ENCODE results near the gene STAC3.

The STAC3 gene

DNA sequence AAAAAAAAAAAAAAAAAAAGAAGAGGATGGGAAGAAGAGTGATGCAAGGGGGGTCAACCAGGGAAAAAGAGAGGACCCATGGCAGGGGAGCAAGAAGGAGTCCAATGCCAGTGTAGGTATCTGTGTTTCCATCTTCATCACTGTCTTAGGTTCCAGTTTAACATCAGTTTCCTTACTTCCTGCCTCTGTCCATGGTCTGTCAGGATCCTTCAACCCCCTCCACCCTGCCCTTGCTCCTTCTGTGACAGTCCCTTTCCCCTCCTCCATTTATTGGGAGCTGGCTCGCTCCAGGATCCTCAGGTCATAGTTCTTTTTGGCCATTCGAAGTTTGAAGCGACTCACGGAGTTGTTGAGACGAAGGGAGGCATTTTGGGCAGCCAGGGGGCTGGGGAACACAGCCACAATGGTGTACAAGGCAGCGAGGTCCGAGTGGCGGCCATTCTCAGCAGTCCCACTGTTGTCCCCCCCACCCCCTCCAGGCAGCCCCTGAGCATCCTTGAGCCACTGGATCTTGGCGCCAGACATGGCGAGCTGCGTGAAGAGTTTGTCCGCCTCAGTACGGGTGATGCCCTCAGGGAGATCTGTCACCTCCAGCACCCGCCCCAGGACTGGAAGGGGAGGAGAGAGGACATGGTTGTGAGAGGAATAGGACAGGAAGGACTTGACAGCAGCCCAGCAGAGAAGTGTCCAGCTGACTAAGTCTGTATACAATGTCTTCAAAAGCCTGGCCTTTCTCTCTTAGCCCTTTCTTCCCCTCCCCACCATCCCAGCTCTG, 3.7 kb upstream of the STAC3 start:
- no peak for DNase-seq

DNA sequence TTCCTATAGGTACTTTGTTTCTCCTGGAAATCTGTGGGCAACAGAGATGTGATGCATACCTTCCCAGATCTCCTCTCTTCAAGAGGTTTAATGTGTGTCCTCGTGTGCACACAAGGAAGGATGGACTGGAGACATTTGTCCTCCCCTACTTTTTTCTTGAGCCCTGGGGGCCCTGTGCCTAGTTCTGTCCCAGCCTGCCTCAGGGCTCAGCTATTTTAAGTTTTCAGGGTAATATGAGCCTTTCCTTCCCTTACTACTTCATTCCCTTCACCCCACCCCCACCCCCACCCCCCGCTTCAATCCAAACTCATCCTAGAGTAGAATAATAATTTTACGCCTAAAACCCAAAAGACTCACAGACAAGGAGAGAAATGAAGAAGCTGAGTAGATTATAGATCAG, 446 bp downstream of the STAC3 start:
- DNase-seq: no peak

DNA sequence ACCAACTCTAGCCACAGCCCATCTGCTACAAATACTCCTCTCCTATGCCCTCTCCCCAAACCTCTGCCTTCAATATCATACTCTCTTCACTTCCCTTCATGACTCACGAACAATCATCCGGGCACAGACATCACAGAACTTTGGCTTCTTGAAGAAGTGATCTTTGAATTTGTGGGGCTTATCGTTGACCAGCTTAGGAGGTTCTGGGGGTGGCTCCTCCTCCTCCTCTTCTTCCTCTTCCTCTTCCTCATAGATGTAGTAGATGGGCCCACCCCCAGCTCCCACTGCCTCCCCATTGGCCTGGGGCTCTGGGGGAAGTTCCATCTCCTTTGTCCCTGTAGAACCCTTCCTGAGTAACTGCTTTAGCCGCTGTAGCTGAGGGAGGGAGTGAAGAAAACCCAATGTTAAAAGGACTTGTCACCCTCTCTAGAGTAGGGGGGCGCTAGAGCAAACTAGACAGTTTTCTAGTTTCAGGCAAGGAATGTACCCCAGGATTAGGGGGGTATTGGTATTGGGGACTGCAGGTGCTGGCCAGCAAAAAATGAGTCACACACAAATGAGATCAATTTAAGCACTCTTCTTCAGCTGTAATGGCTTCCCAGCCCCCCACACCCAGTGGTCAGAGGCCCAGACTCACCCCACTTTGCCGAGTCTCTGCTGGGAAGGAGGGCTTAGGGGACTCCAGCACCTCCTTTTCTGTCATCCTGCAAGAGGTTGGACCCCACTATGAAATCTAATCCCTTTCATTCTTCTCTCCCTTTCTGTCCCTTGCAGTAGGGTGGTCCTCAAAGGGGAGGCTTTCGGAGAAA, 1.8 kb downstream of the STAC3 start:
- DNase-seq: no peak

DNA sequence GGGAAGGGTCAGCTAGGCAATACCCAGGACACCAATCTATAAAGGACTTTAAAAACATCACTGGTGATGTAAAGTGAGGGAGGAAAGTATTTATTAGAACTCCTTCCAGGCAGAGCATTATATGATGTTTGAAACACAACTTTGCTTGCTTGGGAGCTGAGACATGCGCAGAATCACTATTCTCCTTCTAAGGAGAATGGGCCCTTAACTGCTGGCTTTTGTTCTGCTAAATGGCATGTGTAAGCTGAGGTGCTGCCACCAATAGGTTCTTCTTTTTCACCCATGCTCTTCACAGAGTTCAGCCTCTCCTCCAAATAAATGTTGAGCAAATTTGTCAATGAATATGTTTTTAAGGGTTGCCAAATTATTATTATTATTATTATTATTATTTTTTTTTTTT, 3.9 kb downstream of the STAC3 start:
- DNase-seq: no peak

DNA sequence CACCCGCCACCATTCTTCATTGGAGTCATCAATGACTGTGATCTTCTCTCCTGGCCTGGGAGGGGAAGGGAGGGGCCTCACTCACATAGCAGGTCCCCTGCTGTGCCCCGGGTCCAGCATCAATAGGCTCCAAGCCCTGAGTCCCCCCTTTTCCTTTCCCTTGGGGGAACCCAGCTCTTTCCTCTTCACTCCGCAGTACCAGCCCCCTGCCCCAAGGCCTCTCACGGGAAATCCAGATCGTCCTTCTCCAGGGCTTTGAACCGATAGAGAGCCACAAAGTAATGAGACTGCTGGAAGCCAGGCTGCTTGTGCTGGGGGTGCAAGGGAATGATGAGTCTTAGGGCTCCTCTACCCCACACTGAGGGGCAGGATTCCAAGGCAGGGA, 6.7 kb downstream of the STAC3 start:
- no peak for DNase-seq

DNA sequence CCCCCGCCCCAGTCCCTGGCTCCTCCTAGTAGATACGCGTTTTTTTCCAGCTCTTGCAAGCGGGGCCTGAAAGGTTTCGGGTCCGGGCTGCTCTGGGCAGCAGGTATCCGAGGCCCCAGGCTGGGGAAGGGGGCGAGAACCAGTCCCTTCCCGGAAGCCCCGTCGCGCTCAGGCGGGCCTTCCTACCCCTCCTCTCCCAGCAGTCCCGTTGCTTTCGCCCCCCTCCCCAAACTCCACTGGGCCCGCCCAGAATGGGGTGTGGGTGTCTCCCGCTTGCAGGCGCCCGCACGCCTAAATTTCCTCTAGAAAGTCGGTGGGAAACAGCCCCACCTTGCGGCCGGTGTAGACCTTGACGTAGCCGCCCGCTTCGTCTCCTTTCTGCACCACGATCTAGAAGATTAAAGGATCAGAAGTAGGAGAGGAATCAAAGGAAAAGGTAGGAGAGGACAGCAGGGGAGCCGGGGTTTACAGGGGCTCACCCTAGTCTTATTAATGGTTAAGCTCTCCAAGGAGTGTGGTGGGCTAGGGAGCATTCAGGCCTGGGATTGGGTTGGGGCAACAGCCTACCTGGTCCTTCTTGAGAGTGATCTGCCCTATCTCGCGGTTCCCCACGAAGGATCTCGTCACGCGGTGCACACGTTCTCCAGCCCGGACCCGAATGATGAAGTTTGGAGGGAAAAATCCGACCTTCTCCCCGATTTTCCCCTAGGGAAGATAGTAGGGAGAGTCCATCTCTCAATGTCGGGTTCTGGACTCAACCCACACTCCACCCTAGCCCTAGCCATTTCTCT, 7.3 kb downstream of the STAC3 start:
- peak; percentile 87 for DNase-seq

DNA sequence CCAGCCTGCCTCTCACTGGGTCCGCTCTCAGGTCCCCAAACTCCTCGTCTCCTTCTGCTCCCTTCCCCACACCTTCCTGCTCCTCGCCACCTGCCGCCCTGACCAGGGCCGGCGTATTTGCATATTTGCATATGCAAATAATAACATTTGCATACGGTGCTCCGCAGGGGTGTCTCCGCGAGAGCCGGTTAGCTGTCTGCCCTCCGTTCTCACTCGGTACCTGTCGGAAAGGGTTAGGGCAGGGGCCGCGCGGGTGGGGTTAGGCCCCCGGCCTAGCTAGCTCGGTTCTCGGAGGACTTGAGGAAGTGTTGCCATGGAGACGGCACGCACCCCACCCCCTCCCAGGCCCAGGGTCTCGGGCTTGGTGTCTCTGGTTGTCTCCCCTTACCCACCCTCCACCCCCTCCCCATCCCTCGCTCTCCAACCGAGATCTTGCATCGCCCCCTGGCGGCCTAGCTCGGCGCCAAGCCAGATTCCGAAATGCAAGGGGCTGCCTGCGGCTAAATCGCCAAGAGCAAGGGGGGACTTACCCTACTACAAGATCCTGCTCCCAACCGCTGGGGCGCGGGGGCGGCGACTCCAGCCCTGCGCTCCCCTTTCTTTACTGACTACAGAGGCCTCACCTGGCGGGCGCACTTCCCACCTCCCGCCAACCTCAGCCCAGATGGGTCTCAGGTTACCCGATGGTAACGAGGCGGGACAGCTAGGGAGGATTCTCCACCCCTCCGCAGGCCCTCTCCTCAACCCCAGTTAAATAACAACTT, 8.1 kb downstream of the STAC3 start:
- DNase-seq: peak; percentile 76

DNA sequence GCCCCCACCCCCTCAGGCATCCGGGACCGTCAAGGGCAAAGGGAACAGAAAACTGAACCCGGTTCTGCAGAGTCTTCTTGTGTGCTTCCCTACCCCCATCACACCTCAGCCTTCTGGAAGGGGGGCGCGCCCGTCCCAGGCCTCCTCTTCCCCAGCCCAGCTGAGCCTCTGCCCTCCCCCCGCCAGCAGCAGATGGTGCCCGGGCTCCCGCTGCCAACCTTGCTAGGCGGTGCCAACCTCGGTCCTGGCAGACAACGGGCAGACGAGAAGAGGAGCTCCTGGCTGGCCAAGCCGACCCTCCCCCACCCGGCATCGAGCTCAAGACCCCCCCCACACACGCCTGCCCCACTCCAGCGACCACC, 8.7 kb downstream of the STAC3 start:
- DNase-seq: no peak

DNA sequence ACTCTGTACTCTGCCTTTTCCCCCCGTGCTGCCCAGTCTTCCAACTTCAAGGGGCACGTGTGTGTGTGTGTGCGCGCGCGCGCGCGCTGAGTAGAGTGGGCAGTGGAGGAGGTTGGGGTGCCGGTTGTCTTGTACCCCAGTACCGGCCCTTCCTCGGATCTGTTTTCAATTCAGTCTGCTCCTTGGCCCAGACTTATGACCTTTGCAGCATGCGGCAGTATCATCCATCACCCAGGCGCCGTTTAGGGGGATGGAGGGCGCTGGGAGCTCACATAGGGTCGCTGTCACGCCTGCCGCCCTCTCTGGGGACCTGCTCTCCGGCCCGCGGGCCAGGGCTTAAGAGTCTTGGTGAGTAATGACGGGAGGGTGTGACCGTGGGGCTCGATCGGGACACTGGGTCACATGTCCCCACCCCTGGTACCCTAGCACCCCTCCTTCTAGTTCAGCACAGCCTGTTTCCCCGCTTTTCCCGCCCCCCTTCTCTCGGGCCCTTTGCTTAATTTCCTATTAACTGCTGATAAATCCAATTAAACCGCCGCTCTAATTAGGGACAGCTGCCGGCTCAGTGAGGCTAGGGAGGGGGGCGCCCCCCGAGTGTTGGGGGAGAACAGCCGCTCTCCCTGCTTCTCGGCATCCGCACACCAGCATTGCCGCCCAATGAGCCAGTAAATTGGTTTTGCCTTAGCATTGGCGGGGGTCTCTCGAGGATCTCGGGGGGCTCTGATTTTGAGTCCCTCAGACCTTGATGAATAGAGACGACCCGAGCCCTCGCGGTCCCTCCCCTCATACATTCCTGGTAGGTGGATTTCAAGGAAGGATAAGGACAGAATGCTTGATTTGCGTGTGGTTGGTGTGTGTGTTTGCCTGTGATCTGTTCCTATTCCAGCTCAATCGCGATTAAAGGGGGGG, 9.3 kb downstream of the STAC3 start:
- no peak for DNase-seq

DNA sequence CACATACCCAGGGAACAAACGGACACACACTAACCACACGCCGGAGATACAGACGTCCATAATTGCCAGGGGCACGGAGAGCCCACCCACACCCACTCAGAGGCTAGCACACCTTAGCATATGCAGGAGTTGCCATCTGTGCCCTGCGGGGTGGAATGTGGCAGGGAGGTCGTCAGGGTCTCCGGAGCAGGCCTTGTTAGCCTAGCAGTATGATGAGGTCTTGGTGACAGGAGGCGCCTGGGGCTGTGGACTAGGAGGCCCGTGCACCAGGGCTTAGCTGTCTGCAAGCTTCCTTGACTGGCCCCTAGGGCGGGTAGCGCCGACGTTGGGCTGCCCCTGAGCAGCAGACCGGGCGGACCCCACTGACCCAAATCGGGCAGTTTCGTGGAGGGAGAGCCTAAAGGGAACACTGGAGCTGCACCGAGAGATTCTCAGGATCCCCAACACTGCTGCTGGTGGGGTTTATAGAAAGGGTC, 10.0 kb downstream of the STAC3 start:
- peak; percentile 32 for DNase-seq

DNA sequence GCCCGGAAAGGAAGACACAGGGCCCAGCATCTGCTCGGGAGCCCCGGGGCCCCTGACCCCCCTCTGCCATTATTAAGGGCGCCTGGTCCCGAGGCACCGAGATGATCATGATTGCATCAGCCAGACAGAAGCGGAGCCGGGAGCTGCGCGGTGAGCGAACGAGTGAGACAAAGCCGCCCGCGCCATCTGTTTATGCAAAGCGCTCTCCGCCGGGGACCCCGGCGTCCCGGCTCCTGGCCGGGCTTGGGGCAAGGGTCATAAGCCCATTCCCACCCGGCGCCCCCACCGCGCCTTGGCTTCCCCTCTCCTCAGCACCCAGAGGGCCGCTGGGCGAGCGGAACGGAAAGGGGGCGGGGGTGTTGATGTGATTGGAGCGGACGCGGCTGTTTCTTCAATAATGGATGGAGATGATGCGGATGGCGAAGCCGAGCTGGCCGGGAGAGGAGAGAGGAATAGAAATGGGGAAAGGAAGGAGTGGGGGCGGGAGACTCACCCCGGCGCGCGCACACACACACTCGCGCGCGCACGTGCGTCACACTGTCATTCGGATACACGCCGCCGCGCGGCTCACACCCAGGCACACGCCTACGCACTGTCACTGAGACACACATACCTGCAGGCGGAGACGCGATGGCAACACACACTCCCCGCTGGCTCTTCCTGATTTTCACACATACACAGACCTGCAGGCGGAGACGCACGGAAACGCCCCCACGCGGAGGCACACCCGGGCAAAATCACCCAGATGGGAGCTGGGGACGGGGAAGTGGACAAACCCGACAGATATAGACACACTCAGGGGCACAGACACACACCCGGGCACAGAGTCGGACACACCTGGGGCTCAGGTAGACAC, 10.7 kb downstream of the STAC3 start:
- DNase-seq: peak; percentile 78

DNA sequence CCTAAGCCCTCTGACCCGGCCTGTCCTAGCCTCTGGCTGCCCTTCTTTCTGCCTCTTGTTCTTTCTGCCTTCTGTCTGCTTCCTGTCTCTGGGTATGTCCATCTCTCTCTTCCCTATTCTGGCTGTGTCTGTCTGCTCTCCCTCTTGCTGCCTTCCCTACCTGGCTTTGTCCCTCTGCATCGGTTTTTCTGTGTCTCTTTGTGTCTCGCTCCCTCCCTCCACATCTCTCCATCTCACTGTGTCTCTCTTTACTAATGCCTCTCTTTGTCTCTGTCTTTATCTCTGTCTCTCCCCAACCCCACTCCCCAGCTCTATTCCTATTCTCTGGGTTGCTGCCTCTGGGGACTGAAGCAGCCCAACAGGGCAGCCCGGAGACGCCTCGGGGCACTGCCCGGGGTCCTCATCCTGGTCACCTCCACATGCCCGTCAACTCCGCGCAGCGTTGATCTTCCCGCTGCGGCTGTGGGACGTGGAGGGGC, 11.4 kb downstream of the STAC3 start:
- no peak for DNase-seq

DNA sequence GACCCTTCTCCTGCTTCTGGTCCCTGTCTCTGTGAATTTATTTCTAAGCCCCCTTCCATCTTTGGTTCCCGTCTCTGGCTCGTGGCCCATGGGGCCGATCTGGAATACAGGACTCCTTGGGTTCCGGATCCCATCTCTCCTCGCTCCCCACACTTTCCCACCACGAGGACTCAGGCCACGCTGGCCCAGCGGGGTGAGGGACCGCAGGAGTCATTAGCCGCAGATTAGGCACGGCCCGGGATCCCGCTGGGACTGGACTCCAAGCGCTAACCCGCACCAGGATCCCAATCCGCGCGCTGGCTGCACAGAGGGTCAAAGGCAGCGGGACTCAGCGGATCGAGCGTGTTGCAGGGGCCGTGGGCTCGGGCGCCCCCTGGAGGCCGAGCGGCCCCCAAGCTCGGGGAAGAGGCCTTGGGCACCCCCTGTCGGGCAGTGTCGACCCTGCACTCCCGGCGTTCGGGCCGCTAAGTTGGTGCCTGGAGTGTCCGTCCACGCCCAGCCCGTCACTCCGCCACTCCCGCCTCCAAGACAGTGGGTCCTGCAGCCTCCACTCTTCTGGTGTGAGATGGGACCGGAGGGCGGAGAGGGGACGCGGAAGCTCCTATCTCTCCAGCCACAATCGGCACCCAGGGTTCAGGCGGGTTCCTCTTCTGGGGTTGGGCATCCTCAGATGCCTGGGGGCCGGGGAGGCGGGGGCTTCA, 12.0 kb downstream of the STAC3 start:
- peak; percentile 89 for DNase-seq

DNA sequence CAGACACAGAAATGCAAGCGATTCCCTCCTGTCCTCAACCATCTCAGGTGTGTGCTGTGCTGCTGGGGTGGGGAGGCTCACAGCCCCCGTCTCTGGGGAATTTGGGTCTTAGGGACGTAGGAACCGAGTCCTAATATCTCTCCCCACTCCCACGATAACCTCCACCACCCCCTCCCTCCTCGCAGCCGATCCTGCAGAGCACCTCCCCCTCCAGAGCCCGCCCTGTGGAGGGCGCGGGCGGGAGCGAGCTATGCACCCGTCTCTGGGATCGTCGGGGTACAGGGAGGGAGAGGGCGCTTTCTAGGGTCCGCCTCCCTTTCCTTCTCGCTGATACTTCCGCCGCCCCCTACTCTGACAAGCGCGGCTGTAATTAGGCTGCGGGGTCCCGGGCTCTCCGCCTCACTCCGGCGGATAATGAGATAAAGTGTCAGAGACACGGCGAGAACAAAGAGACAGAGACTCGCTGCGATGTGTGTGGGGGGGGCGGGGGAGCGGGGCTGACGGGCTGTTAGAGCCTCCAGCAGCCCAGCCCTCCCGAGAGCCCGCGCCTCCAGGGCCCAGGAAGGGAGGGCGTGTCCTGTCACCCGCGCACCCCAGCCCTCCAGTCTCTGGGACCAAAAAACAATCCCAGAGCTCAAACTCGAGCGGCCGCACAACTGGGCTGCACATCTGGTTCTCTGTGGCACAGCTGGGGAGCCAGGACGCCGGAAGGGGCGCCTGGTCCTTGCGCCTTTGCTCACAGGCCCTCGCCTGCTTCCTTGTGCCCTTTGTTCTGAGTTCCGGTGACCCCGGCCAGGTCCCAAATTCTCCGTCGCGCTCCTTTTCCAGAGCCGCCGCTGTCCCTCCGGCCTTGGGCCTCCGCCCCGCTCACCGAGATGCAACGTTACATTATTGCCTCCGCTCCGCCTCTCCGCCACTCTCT, 12.8 kb downstream of the STAC3 start:
- peak; percentile 42 for DNase-seq

DNA sequence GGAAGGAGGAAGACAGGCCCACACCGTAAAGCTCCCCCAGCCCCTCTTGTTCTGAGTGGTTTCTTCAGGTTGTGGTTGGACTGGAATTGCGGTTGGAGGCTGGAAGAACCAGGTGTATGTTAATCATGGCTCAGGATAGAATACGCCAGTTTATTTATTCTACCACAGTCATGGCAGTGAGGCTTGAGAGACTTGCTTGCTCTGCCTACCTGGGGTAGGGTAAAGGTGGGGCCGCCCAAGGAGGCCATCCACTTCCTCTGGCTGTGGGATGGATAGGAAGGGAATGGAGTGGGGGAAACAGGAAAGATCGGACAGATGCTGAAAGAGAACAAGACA, 13.4 kb downstream of the STAC3 start:
- DNase-seq: no peak

DNA sequence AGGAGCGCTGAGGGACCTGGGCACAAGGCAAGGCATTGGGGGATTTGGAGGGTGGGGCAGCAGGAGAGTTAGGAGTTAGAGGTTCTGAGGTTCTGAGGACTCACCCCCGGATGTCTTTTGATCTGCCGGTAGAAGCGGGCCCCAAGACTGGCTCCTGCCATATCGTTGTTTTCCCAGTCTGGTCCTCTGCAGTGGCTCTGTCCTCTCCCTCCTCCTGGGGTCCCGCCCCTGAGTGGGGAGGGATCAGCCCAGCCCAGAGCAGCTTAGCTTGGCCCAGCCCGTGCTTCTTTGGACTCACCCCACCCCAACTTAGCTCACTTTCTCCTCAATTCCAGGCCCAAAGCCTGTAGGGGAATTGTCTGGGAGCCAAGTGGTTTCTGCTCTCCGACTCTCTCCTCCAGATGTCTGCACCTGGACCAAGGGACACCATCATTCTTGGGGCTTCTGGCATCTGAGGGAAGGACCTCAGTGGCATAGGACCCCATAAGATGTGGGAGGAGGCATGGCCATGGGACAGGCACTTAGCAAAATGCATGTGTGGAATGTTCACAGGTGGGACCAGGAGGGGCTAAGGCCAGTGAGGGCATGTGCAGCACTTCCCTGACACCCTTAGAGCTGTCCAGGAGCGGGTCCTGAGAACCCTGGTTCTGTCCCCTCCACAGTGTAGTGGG, 13.9 kb downstream of the STAC3 start:
- no peak for DNase-seq

DNA sequence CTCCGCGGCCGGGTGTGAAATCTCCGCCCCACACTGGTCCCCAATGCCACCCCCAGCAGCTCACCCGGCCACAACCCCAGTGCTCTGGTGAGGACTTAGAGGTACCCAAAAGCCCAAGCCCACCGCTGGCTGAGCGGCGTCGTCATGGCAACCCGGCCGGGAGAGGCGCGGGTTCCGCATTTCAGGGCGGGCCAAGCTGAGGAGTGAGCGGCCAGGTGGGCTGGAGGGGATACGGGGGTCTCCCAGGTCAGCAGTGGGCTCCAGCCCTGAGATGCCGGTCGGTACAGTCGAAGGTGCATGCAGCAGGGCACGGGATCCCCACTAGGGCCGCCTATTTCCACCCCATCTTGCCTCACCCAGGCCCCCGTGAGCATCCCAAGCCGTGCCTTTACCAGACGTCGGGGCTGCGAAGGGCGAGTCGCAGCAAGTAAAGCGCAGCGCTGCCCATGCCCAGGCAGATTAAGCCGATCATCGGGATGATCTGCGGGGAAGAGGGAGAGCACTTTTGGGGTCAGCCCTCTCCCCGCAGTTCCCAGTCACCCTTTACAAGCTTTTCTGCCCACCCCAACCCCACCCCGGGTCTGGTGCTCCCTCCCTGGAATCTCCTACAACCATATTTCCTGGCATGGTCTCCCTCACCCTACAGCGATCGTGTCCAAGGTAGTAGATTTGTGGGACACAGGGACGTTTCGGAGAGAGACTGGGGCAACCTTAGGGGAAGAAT, 14.6 kb downstream of the STAC3 start:
- DNase-seq: peak; percentile 34

DNA sequence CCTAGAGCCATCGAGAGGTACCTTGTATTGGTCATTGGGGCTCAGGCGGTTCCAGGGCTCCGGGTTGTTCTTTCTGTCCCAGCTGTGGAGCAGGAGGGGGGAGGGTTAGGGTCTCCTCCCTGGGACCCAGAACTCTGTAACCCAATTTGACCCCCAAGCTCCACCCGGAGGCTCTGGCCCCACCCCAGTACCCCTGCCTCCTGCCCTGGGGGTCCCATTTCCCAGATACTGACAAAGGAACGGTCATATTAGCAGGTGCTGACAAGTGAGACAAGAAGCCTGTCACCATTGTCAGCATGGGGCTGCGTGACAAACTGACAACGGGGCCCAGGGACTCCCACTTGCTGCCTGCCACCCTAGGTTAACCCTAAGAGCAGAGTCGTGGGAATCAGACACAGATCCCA, 15.3 kb downstream of the STAC3 start:
- no peak for DNase-seq
